Osteocyte (in vitro differentiated cells): Measurements from ENCODE around the gene BRIP1. TPM values are rescaled to one million over a fixed set of nuclear protein-coding genes. Genes with fewer than 3 reads are reported as not detected.

ENCODE experiments used
- DNase-seq: peaks from one replicate; pipeline ENCODE4 v3.0.0; 2021; ENCODE audit warnings: mixed read lengths; ENCODE audit not compliant: unreplicated experiment; ENCODE audit errors: extremely low spot score
- H3K27ac Mint-ChIP-seq: one replicate; pipeline ENCODE4 v1.8.0; 2021; ENCODE audit warnings: mild to moderate bottlenecking, mixed read lengths; ENCODE audit not compliant: unreplicated experiment
- H3K27me3 Mint-ChIP-seq: one replicate; pipeline ENCODE4 v1.8.0; 2021; ENCODE audit warnings: mixed read lengths; ENCODE audit not compliant: unreplicated experiment
- H3K36me3 Mint-ChIP-seq: one replicate; pipeline ENCODE4 v1.8.0; 2021; ENCODE audit warnings: mixed read lengths; ENCODE audit not compliant: unreplicated experiment
- H3K4me1 Mint-ChIP-seq: one replicate; pipeline ENCODE4 v1.8.0; 2021; ENCODE audit warnings: mixed read lengths; ENCODE audit not compliant: unreplicated experiment
- H3K4me3 Mint-ChIP-seq: one replicate; pipeline ENCODE4 v1.8.0; 2021; ENCODE audit warnings: mild to moderate bottlenecking, moderate library complexity, mixed read lengths; ENCODE audit not compliant: unreplicated experiment
- H3K9me3 Mint-ChIP-seq: one replicate; pipeline ENCODE4 v1.8.0; 2021; ENCODE audit warnings: mixed read lengths; ENCODE audit not compliant: unreplicated experiment
- total RNA-seq: library from RNA; stranded (reverse); gene quantifications from 2 replicates; pipeline ENCODE4 v1.2.1, GENCODE V29; 2021
- TF ChIP-seq, protein P1 (sequence below): fragments of 200-600 bp; sonication (generic); IDR thresholded peaks from 2 replicates; pipeline ENCODE4 v1.5.0; 2021; ENCODE audit warnings: antibody characterized with exemption, mild to moderate bottlenecking, moderate library complexity

The BRIP1 gene
- total RNA-seq, 1 donor from 2014 or later, result 4.6 TPM

DNA sequence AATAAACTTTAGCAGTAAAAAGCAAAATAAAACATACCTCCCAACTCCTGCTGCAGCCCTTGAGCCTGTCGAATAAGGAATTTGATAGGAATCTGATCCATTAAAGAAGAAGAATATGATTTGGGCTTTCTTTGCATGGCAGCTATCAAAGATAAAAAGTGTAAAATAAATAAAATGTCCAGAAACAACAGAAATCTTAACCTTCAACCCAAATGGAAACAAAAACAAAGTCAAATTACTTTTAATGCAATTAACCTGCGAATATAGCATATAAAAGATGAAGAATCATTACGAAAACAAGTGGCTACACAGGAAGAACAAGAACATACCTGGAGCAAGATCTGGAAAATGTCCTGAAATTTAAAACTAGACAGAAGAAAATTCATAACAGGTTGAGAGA is 21.5 kb upstream of the BRIP1 start:
- H3K4me1 Mint-ChIP-seq, result no peaks in the 10 kb centered on the region
- no peak for DNase-seq
- TF ChIP-seq, protein P1, sequence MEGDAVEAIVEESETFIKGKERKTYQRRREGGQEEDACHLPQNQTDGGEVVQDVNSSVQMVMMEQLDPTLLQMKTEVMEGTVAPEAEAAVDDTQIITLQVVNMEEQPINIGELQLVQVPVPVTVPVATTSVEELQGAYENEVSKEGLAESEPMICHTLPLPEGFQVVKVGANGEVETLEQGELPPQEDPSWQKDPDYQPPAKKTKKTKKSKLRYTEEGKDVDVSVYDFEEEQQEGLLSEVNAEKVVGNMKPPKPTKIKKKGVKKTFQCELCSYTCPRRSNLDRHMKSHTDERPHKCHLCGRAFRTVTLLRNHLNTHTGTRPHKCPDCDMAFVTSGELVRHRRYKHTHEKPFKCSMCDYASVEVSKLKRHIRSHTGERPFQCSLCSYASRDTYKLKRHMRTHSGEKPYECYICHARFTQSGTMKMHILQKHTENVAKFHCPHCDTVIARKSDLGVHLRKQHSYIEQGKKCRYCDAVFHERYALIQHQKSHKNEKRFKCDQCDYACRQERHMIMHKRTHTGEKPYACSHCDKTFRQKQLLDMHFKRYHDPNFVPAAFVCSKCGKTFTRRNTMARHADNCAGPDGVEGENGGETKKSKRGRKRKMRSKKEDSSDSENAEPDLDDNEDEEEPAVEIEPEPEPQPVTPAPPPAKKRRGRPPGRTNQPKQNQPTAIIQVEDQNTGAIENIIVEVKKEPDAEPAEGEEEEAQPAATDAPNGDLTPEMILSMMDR, result no peak
- no peak overlapping the region for H3K4me3 Mint-ChIP-seq
- no peaks in the 10 kb centered on the region for H3K9me3 Mint-ChIP-seq
- H3K27ac Mint-ChIP-seq, result no peak overlapping the region
- no peaks in the 10 kb centered on the region for H3K27me3 Mint-ChIP-seq
- H3K36me3 Mint-ChIP-seq, result peaks cover 22% of the 10 kb centered on the region

DNA sequence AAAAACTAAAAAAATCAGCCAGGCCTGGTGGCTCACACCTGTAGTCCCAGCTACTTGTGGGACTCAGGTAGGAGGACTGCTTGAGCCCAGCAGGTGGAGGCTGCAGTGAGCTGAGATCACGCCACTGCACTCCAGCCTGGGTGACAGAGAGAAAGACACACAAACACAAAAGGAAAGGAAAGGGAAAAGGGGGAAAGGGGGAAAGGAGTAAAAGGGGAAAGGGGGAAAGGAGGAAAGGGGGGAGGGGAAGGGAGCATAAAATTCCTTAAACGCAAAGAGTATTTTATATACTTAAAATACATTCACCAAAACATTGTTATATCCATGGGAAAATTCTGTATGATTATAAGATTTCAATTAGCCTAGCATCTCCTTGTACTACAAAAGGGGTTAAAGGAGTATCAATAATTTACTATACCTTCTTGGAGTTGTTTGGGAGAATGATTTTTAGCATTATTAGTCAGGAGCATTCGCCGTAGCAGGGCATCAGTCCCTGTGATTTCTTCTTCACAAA is 17.3 kb upstream of the BRIP1 start:
- peaks cover 22% of the 10 kb centered on the region for H3K36me3 Mint-ChIP-seq
- H3K9me3 Mint-ChIP-seq, result no peaks in the 10 kb centered on the region
- H3K4me1 Mint-ChIP-seq, result no peaks in the 10 kb centered on the region
- no peak overlapping the region for H3K4me3 Mint-ChIP-seq
- no peak for DNase-seq
- no peaks in the 10 kb centered on the region for H3K27me3 Mint-ChIP-seq
- H3K27ac Mint-ChIP-seq, result no peak overlapping the region
- TF ChIP-seq, protein P1, result no peak

DNA sequence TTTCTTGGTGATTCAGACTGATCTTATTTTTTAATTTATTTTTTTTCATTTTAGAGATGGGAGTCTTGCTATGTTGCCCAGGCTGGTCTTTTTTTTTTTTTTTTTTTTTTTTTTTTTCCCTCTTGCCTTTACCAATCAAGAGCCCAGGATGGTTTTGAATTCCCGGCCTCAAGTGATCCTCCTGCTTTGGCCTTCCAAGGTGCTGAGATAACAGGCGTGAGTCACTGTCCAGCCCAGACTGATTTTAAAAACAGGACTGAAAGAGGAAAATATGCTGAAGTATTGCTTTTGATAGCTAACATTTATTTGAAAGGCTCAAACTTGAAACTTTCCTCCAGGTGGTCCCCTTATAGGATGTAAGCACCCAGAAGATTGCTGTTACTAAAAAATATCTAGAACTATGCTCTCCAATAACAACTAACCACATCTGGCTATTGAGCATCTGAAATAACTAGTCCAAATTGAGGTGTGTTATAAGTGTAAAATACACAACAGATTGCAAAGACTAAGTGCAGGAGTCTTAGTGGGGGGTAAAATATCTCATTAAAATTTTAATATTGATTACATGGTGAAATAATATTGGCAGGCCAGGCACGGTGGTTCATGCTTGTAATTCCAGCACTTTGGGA is 15.8 kb upstream of the BRIP1 start:
- Mint-ChIP-seq H3K36me3 (peaks cover 19% of the 10 kb centered on the region), H3K4me1 (no peaks in the 10 kb centered on the region), H3K4me3 (no peak overlapping the region), H3K9me3 (no peaks in the 10 kb centered on the region), H3K27ac (no peak overlapping the region), H3K27me3 (no peaks in the 10 kb centered on the region)
- TF ChIP-seq, protein P1, result no peak
- no peak for DNase-seq

DNA sequence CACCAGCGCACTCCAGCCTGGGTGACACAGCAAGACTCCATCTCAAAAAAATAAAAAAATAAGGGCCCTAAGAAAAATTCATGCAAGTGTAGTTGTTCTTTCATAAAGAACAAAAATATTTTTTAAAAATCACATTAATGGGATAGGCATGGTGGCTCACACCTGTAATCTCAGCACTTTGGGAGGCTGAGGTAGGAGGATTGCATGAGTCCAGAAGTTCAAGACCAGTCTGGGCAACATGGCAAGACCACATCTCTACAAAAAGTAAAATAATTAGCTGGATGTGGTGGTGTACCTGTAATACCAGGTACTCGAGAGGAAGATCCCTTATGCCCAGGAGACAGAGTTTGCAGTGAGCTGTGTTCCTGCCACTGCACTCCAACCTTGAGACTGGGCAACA is 15.2 kb upstream of the BRIP1 start:
- no peak overlapping the region for H3K27ac Mint-ChIP-seq
- no peak overlapping the region for H3K4me3 Mint-ChIP-seq
- no peaks in the 10 kb centered on the region for H3K9me3 Mint-ChIP-seq
- DNase-seq, result no peak
- H3K4me1 Mint-ChIP-seq, result no peaks in the 10 kb centered on the region
- no peaks in the 10 kb centered on the region for H3K27me3 Mint-ChIP-seq
- peaks cover 24% of the 10 kb centered on the region for H3K36me3 Mint-ChIP-seq
- TF ChIP-seq, protein P1, result no peak

DNA sequence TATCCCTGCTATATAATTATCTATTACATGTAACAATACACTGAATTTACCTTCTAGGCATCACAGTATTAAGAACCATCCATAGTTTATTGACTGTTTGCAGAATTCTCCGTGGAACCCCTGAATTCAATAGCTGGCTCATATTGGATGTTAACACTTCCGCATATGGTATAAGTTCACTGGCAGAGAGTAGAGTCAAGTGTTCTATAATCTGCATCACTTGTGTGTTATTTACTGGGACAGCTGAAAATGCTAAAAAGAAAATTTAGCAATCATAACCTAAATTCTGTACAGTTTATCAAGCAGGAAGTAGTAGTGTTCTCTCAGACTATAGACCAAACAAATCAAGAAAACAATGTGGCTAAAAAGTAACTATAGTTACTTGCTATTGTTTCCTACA is 14.5 kb upstream of the BRIP1 start:
- H3K27ac Mint-ChIP-seq, result no peak overlapping the region

More for the DNA sequence above, 14.5 kb upstream of the BRIP1 start:
- Mint-ChIP-seq H3K27me3 (no peaks in the 10 kb centered on the region), H3K4me3 (no peak overlapping the region), H3K4me1 (no peaks in the 10 kb centered on the region), H3K36me3 (peaks cover 22% of the 10 kb centered on the region), H3K9me3 (no peaks in the 10 kb centered on the region)
- TF ChIP-seq, protein P1, result no peak
- DNase-seq, result no peak
